Mucosa of rectum (tissue), 2 donors: ENCODE results near the gene ST3GAL3.

Source experiments
- H3K27ac ChIP-seq, 2 donors: one replicate each; pipeline ENCODE4 v1.7.0; 2013; ENCODE audit warnings: inconsistent platforms in 2 of 2, low read depth in 2 of 2, low read length in 2 of 2
- H3K27me3 ChIP-seq, 2 donors: one replicate each; pipeline ENCODE4 v1.7.0; 2013; ENCODE audit warnings: low read length in 2 of 2; ENCODE audit not compliant: control insufficient read depth in 2 of 2, insufficient read depth in 2 of 2
- H3K36me3 ChIP-seq, 2 donors: one replicate each; pipeline ENCODE4 v1.7.0; 2013; ENCODE audit warnings: low read length in 2 of 2; ENCODE audit not compliant: control insufficient read depth in 2 of 2, insufficient read depth in 2 of 2
- H3K4me1 ChIP-seq, 2 donors: one replicate each; pipeline ENCODE4 v1.7.0; 2013; ENCODE audit warnings: low read length in 2 of 2, mild to moderate bottlenecking in 1 of 2; ENCODE audit not compliant: control insufficient read depth in 2 of 2, insufficient read depth in 2 of 2
- H3K4me3 ChIP-seq, 2 donors: one replicate each; pipeline ENCODE4 v1.7.0; 2013; ENCODE audit warnings: low read length in 2 of 2
- H3K9ac ChIP-seq, 2 donors: one replicate each; pipeline ENCODE4 v1.7.0; 2013; ENCODE audit warnings: low read length in 2 of 2, low read depth in 1 of 2, mild to moderate bottlenecking in 1 of 2
- H3K9me3 ChIP-seq, 2 donors: one replicate each; pipeline ENCODE4 v1.7.0; 2013; ENCODE audit warnings: low read length in 2 of 2; ENCODE audit not compliant: control insufficient read depth in 2 of 2
- donor health status: healthy.
- donor health status: Normal muscosa, but diverticular disease.

Gene ST3GAL3

DNA sequence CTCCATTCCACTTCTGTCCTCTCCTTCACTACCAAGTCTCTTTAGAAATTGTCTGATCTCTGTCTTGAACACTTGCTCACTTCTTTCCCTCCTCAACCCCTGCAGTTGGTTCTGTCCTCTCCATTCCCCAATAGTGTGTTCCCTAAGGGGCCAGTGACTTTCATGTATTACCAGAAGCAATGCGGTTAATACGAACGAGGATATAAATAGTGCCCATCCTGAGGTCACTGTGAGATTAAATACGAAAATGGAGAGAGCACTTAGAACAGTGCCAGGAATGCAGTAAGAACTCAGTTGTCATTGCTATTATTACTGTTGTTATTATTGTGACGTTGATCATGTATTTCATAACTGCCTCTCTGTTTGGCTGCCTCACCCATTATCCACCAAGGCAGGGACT, 173.3 kb downstream of the ST3GAL3 start:
- H3K4me1 ChIP-seq, result peaks cover 11 to 26% of the 10 kb centered on the region in 2 donors
- no peaks in the 10 kb centered on the region for H3K9me3 ChIP-seq
- no peak overlapping the region for H3K9ac ChIP-seq
- H3K27me3 ChIP-seq, result no peaks in the 10 kb centered on the region
- H3K36me3 ChIP-seq, result no peaks in the 10 kb centered on the region
- no peak overlapping the region for H3K27ac ChIP-seq
- H3K4me3 ChIP-seq, result no peak overlapping the region

DNA sequence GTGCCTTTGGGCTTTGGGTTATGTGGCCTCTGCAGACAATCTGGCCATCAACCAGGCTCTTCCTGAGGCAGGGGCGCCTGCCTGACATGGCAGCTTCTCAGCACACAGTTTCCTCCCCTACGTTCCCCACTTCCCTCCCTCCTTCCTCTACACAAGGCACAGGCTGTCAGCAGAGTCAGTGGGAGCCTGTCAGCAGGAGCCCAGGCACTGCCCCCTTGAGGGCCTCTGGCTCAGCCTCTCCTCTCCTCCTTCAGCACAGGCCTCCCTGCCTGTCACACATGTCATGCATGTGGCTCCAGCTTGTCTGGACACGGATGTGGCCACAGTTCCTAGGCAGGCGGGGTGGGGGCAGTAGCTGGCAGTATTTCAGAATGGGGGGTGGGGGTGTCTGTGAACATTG, 174.1 kb downstream of the ST3GAL3 start:
- Histone ChIP-seq H3K4me1 (peaks cover 11 to 26% of the 10 kb centered on the region in 2 donors), H3K27ac (no peak overlapping the region), H3K4me3 (no peak overlapping the region), H3K36me3 (no peaks in the 10 kb centered on the region), H3K27me3 (no peaks in the 10 kb centered on the region), H3K9ac (no peak overlapping the region), H3K9me3 (no peaks in the 10 kb centered on the region)

DNA sequence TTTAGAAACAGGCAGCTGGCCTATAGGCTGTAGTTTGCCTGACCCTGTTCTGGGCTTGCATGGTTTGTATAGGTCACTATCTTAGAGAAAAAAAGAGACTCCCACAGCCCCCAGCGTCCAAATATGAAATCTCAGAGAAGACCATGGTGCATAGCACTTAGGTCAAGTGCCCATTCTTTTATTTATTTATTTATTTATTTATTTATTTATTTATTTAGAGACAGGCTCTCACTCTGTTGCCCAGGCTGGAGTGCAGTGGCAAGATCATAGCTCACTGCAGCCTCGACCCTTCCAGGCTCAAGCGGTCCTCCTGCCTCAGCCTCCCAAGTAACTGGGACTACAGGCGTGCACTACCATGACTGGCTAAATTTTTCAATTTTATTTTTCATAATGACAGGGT, 175.4 kb downstream of the ST3GAL3 start:
- Histone ChIP-seq H3K36me3 (no peaks in the 10 kb centered on the region), H3K9ac (no peak overlapping the region), H3K27me3 (no peaks in the 10 kb centered on the region), H3K4me3 (no peak overlapping the region), H3K27ac (no peak overlapping the region), H3K4me1 (peaks cover 11 to 26% of the 10 kb centered on the region in 2 donors), H3K9me3 (no peaks in the 10 kb centered on the region)

DNA sequence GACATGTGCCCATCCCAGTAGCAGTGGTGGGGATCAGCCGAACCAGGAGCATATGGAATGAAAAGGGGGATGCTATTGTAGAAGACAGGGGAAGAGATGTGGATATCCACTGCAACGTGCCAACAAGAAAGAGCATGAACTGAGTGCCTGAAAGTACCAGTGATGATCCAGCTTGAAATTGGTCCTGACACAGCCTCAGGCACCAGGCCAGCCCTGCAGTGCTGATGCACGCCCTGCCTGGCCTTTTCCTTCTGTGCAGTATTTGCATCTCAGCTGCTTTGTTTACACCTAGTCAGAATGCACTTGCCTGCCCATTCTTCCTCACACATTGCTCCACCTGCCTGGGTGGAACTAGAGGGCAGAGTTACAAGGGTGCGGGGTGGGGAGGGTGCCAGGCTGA, 176.0 kb downstream of the ST3GAL3 start:
- peak overlapping the region in 1 of 2 donors; percentile 19 for H3K27ac ChIP-seq
- H3K27me3 ChIP-seq, result no peaks in the 10 kb centered on the region
- peaks cover 11 to 26% of the 10 kb centered on the region in 2 donors for H3K4me1 ChIP-seq
- H3K9ac ChIP-seq, result no peak overlapping the region
- H3K4me3 ChIP-seq, result no peak overlapping the region
- no peaks in the 10 kb centered on the region for H3K9me3 ChIP-seq
- H3K36me3 ChIP-seq, result no peaks in the 10 kb centered on the region

DNA sequence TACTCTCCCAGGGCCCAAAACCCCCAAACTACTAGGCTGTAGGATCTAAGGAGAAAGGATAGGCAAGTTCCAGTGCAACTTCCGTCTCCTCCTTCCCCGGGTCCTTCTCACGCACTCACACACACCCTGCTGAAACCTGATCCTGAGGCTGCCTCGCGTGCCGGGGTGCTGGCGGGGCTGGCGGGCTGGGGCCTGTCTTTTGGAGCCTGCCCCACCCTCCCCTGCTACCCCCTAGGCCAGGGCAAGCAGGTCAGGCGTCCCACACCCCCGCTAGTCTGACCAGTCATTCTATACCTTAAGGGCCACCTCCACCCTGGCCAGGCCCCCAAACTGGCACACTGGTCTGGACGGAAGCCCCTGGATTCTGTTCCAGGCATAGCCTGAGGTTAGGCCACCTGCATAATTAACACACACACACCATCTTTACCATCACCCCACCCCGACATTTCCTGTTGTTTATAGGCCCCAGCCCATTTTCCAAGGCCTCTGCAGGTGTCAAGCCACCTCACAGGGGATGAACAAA, 178.0 kb downstream of the ST3GAL3 start:
- Histone ChIP-seq H3K36me3 (no peaks in the 10 kb centered on the region), H3K4me1 (peaks cover 11 to 26% of the 10 kb centered on the region in 2 donors), H3K9me3 (no peaks in the 10 kb centered on the region), H3K9ac (no peak overlapping the region), H3K27me3 (no peaks in the 10 kb centered on the region), H3K27ac (peak overlapping the region; percentile 27 to 67), H3K4me3 (no peak overlapping the region)

DNA sequence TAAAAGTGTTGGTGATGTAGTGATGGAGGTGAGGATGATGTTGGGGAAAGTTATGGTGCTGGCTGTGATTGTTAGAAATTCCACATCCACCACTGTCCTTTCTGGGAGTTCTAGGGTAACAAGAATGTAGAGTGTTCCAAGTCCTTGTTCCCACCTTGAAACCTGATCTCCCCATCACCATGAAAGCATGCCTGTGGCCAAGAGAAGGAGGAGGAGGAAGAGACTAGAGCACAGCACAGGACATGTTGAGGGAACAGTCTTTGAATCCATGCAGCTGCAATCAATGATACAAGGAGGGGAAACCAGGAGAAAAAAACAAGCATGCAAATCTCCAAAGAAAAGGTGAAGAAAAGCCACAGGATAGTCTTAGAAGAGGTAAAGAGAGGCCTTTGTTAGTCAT, 180.4 kb downstream of the ST3GAL3 start:
- Histone ChIP-seq H3K36me3 (no peaks in the 10 kb centered on the region), H3K4me1 (peaks cover 2 to 17% of the 10 kb centered on the region in 2 donors), H3K4me3 (no peak overlapping the region), H3K9me3 (no peaks in the 10 kb centered on the region), H3K27me3 (no peaks in the 10 kb centered on the region), H3K27ac (no peak overlapping the region), H3K9ac (no peak overlapping the region)

DNA sequence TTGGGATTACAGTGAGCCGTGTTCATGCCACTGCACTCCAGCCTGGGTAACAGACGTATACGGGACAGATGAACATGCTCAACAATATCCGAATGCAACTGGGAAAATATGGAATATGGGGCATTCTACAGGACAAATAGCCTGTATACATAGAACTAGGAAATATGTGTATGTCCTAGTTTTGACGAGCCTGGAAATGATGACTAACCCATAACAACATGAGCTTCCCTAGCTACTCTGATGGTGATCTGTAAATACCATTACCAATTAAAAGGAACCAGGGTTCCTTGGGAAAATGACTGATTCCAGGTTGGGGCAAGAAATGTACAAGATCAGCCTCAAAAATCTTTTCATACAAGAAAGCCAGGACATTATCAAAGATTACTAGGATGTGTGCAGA, 183.5 kb downstream of the ST3GAL3 start:
- H3K9ac ChIP-seq, result no peak overlapping the region
- no peaks in the 10 kb centered on the region for H3K36me3 ChIP-seq
- no peaks in the 10 kb centered on the region for H3K9me3 ChIP-seq
- H3K27ac ChIP-seq, result no peak overlapping the region
- H3K4me1 ChIP-seq, result no peaks in the 10 kb centered on the region
- H3K4me3 ChIP-seq, result no peak overlapping the region
- no peaks in the 10 kb centered on the region for H3K27me3 ChIP-seq

DNA sequence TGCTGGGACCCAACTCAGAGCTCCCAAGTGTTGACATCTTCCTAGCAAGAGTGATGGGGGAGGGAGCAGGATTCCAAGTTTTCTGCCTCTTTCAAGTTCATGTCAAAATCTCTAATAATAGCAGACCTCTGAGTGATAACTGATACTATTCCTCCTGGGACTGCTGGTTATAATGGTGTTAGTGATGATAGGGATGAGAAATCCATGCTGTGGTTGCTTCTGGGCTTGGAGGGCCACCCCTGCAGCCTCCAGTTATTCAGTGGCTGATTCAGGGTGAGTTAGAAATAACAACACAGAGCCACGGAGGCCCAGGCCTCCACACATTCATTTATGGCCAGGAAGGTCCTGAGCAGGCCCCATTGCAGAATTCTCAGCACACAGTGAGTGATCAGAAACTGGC, 185.7 kb downstream of the ST3GAL3 start:
- no peaks in the 10 kb centered on the region for H3K9me3 ChIP-seq
- no peaks in the 10 kb centered on the region for H3K36me3 ChIP-seq
- H3K27me3 ChIP-seq, result no peaks in the 10 kb centered on the region
- no peak overlapping the region for H3K9ac ChIP-seq
- H3K4me3 ChIP-seq, result no peak overlapping the region
- H3K4me1 ChIP-seq, result no peaks in the 10 kb centered on the region
- H3K27ac ChIP-seq, result no peak overlapping the region

DNA sequence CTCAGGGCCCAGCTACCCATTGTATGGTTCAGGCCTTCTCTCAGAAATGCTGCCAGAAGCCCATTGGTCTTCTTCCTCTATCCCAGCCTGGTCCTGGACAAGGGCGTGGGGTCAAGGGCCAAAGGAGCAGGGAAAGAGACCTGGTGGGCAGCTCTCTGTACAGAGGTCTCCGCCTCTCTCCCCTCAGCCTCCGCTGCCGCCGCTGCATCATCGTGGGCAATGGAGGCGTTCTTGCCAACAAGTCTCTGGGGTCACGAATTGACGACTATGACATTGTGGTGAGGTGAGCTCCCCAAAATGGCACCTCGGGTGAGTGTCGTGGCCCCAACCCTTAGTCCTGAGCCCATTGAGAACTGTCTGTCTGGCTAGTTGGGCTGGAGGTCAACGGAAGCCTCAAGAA, 191.6 kb downstream of the ST3GAL3 start:
- H3K36me3 ChIP-seq, result peaks cover 4 to 6% of the 10 kb centered on the region in 2 donors
- H3K27me3 ChIP-seq, result no peaks in the 10 kb centered on the region
- no peak overlapping the region for H3K27ac ChIP-seq
- no peak overlapping the region for H3K4me3 ChIP-seq
- H3K9ac ChIP-seq, result no peak overlapping the region
- no peaks in the 10 kb centered on the region for H3K4me1 ChIP-seq
- no peaks in the 10 kb centered on the region for H3K9me3 ChIP-seq

DNA sequence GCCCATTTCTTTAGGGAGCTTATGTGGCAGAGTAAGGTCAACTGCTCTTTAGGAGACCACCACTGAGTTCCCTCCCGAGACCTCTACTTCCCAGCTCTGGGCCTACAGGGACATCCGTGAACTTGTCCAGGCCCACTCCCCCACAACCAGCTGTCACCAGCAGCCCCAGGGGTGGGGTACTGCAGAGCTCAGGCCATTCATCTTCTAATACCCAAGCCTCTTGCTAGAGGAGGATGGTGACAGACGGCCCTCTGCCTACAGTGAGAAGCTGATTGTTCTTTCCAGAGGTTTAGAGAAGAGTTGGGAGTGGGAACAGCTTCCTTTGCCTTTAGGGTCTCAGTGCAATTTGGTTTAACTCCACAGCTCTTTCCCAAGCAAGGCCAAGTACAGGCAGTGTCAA, 193.1 kb downstream of the ST3GAL3 start:
- Histone ChIP-seq H3K27ac (no peak overlapping the region), H3K4me1 (no peaks in the 10 kb centered on the region), H3K27me3 (no peaks in the 10 kb centered on the region), H3K4me3 (no peak overlapping the region), H3K9ac (no peak overlapping the region), H3K36me3 (peaks cover 4 to 6% of the 10 kb centered on the region in 2 donors), H3K9me3 (no peaks in the 10 kb centered on the region)
